CD4-positive, alpha-beta T cell treated with Interleukin-6 at 100 ng/mL for 8 hours (primary cell): ENCODE results near the gene GCSAML.

Source experiments
- DNase-seq: peaks from one replicate; pipeline ENCODE4 v3.0.0-alpha.2; 2020; ENCODE audit warnings: mixed read lengths, low spot score

Gene GCSAML

GRCh38 chr1:247574664-247575063 lies 25.7 kb downstream of the GCSAML start:
- no peak for DNase-seq

- no peak for DNase-seq
Observed at GRCh38 chr1:247576514-247576913, 27.6 kb downstream of the GCSAML start.

- no peak for DNase-seq
Observed at GRCh38 chr1:247578946-247579460, 30.1 kb downstream of the GCSAML start.

GRCh38 chr1:247588060-247588459 lies 39.1 kb downstream of the GCSAML start, which contains the start of gene OR2G2:
OR2G2 (plus strand) TSS chr1:247588360; CDS start chr1:247588360, 0 bp downstream.
- DNase-seq = no peak

GRCh38 chr1:247605286-247605685 lies 56.4 kb downstream of the GCSAML start, which contains the start of gene OR2G3:
OR2G3 (plus strand) TSS chr1:247605586; CDS start chr1:247605586, 0 bp downstream.
- no peak for DNase-seq

GRCh38 chr1:247613405-247613804 lies 64.5 kb downstream of the GCSAML start:
- DNase-seq = no peak

GRCh38 chr1:247614625-247615024 lies 65.7 kb downstream of the GCSAML start:
- DNase-seq = no peak
